Stimulated activated CD4-positive, alpha-beta T cell treated with anti-CD3 and anti-CD28 coated beads, Interleukin-4, amount 100 ng/mL, for 1 hour (primary cell): ENCODE data around the gene NR4A2.
"Not testable (repeated sequence)": the region's sequence is repeated elsewhere in the genome, so short reads cannot be mapped to it uniquely, and the experiment has no call there.

Source experiments
- DNase-seq: peaks from one replicate; pipeline ENCODE4 v3.0.0-alpha.2; 2020

The NR4A2 gene

DNA sequence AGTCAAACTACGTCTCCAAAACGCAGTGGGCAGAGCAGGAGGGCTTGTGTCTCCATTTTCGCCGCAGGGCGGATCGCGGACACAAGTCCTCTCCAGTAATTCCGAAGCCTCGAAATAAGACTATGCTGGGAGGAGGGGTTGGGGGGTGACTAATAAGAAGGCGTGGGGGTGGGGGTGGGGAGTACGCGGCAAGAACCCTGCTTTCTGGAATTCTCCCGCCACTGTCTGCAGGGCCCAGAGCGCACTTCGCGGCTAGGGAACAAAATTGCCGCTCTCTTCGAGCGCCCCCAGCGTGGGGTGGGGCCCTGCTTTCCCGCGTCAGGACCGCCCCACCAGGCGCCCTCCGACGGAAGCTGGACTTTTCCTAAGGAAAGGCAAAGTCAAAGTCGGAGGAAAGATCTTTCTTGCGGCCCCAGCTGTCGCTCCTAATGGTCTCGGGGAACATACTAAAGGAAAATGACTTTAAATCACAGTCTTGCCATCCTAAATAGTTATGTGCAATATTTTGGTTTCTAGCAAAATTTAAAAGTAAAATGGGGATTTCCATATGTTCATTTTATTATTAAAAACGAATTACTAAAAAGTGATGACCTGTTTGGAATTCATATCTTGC, 11.9 kb downstream of the NR4A2 start:
- DNase-seq, result no peak

DNA sequence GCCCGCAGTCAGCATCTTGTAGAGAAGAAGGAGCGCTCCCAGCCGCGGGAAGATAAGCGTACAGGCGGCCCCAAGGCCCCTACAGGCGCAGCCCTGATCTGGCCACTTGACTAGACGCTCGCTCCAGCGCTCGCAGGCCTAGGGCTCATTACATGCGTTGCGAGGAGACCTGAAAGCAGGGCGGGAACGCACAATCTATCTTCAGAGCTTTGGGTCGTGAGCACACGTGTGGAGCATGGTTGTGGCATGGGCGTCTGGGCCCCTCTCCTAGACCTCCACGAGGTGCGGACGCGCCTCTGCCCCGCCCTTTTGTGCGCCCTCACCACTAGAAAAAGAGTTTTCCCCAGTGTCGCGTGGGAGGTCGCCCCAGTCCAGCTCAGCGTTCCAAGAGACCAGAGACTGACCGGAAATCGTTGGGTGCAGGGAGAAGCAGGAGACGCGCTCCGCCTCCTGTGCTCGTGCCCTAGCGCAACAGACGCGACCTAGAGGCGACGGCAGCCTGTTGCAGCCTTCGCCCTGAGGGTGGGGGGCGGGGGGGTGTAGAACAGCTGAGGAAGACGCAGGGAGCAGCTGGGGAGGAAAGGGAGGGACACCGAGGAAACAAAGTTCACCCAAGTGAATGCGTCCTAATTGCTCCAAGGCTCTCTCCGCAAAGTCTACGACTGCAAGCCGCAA, 12.6 kb downstream of the NR4A2 start:
- DNase-seq, result no peak

DNA sequence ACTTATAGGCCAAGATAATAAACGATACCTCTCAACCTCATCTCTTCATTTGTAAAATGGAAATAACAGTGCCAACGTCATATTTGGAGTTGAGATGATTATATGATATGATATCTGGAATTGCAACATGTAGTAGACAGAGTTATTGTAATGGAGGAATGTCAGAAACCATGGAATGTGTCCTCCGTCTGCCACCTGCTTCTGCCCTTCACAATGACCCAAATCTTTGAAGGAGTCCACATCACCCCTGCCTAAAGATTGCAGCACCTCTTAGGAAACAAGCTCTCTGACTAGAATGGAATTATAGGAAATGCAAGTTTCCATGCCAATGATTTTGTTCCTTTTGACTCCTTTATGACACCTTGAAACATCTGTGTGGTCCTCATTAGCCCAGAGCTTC, 14.9 kb downstream of the NR4A2 start:
- no peak for DNase-seq

DNA sequence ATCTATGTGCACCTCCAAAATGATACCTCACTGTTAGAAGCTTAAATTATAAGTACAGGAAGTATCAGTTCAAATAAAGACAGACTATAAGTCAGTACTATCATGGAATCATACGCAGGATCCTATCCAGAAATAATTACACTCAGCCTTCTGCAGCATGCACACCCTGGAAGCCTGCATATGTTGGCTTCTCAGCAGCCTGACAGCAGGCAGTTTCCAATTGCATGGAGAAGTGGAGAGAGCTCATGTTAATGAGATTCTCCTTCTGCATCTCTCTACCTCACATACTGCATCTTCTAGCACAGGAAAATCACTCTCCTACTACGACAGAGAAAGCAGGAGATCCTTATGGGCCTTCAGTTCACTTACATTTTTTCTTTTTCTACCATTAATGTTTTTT, 20.5 kb downstream of the NR4A2 start:
- no peak for DNase-seq

DNA sequence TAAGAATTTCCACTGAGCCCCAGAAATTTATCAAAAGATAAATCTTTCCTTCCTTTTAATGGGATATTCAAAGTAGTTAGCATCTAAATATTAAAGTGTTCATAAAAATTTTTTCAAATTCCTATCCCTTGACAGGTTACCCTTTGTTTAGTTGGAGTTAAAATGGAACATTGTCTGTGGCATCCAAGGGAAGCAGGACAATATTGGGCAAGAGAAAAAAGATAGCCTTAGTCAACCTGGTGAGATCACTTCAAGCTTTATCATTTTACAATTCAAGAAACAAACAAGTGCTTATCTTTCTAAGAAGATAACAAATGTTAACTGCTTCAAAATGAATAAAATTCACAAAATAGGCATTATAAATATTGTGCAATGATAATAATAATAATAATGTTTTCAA, 21.7 kb downstream of the NR4A2 start:
- DNase-seq, result no peak

DNA sequence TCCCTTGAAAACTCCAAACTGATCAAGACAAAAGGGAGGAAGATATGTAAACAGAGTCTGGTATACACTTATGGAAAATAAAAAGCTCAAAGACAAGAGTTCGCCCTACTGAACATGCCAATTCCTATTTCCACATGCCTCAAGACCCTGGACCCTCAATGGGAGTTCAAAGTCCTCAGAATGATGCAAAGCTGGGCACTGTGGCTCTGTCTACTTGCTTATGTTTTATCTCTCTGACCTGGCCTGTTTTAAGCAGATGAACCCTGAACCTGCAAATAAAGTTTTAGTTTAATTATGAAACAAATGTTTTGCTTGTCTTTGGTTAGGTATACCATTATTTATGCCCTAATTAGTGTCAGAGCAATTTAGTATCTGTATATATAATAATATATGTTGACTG, 22.6 kb downstream of the NR4A2 start:
- DNase-seq, result no peak

DNA sequence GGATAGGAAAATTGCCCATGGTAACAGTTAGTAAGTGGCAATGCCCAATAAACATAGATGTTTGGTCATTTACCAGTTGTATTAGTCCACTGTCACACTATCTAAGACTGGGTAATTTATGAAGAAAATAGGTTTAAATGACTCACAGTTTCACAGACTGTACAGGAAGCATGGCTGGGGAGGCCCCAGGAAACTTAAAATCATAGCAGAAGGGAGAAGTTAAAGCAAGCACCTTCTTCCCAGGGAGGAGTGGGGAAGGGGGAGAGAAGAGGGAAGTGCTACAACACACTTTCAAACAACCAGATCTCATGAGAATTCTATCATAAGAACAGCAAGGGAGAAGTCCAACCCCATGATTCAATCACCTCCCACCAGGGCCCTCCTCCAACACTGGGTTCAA, 23.4 kb downstream of the NR4A2 start:
- no peak for DNase-seq

DNA sequence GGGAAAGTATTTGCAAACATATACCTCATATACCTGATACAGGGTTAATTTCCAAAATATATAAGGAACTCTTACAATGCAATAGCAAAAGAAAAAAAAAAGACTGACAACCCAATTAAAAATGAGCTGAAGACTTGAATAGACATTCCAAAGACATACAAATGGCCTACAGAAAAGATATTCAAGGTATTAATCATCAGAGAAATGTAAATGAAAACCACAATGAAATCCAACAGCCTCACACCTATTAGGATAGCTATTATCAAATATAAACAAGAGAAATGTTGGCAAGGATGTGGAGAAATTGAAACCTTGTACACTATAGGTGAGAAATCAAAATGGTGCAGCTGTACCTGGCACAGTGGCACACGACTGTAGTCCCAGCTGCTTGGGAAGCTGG, 25.7 kb downstream of the NR4A2 start:
- no peak for DNase-seq

DNA sequence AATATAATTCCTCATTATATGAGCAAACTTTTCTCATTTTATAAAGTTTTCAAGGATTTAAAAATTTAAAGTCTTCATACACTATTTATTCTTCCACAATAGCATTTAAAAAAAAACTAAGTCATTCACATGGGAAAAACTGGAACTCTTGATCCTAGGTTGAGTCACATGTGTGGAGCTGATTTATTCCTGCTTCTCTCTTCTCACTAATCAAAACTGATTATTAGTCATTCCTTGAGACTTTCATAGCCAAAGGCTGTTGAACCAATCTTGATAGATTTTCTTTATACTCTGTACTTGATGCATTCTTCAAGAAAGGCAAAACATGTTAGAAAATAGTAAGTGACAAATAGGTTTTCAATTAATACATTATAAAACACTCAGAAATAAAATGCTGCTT, 27.4 kb downstream of the NR4A2 start:
- no peak for DNase-seq

DNA sequence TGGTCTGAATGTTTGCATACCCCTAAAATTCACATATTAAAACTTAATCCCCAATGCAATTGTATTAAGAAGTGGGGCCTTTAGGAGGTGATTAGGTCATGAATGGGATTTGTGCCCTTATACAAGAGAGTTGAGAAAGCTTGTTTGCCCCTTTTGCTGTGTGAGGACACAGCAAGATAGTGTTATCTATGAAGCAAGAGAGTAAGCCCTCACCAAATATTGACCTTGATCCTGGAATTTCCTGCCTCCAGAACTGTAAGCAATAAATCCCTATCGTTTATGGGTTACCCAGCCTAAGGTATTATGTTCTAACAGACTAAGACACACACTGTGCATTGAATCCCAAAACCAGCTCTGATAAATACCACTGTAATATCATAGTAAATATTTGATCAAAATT, 32.2 kb downstream of the NR4A2 start:
- no peak for DNase-seq

DNA sequence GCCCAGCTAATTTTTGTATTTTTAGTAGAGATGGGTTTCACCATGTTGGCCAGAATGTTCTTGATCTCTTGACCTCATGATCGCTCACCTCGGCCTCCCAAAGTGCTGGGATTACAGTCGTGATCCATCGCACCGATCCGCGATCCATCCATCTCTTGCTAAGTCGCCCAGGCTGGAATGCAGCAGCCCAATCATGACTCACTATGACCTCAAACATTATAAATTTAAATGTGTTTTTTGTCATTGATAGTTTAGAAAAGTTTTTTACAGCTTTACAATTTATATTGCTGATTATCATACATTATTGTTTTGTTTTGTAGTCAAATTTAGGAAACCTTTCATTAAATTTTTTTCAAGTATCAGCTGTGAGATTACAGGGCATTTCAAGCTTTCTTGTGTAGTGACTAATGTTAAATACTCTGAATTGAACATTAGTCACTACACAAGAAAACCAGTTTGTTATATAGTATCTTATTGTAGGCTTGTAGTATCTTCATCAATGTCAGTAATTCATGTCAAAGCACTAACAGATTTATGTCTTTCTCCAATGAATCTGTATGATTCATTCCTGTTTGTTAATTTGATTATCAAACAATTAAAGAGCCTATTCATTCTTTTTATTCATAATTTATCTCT, 37.5 kb downstream of the NR4A2 start:
- no peak for DNase-seq

DNA sequence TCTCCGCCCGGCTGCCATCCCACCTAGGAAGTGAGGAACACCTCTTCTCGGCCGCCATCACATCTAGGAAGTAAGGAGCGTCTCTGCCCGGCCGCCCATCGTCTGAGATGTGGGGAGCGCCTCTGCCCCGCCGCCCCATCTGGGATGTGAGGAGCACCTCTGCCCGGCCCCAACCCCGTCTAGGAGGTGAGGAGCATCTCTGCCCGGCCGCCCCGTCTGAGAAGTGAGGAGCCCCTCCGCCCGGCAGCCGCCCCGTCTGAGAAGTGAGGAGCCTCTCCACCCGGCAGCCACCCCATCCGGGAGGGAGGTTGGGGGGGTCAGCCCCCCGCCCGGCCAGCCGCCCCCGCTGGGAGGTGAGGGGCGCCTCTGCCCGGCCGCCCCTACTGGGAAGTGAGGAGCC, 39.1 kb downstream of the NR4A2 start:
- not testable (repeated sequence) for DNase-seq

DNA sequence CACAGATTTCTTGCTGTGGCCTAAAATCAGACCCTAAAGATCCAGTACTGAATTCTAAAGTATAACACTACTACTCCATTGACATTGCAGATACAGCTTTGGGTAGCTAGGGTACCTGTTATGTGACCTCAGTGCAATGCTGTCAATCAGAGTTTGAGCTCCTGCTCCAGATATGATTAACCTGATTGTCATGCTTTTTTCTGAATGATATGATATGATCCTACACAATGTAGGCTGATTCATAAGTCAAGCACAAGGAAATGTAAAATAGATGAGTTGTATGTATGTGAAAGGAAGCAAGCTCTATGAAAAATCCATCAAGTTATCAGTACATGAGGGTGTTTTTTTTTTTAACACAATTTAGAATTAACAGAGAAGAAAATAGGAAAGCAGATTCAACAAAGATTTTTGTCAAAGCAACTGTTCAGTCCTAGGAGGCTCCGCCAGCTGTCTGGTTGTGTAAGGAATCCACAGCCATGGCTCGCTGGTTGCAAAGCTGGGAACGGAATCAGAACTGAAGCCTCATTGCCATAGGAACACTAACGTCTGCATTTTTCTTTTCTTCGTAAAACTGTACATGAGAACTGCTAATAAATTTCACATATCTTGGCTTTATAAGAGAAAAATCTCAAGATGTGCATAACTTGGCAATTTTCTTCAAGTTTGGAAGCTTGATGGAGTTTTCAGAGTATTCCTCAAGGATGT, 52.9 kb downstream of the NR4A2 start:
- no peak for DNase-seq
